Measurements from ENCODE around the gene SIT1.
A peak's percentile ranks its signal among the peaks of the same experiment; 100 is the strongest.
"Not testable (repeated sequence)": the region's sequence is repeated elsewhere in the genome, so short reads cannot be mapped to it uniquely, and the experiment has no call there.

The SIT1 gene

GRCh38 chr9:35639631-35640030, 11.1 kb downstream of the SIT1 start:
- Mint-ChIP-seq H3K9me3 (peaks cover 26% of the 10 kb centered on the region), H3K27ac (no peak overlapping the region), H3K4me3 (no peak overlapping the region), H3K36me3 (ENCODE audit: low read depth) (peaks cover 29% of the 10 kb centered on the region), H3K4me1 (peaks cover 20% of the 10 kb centered on the region), H3K27me3 (ENCODE audit: low read depth, poor library complexity) (peaks cover 19% of the 10 kb centered on the region)
- no peak for TF ChIP-seq CTCF (IDR thresholded peaks at IDR 0.05)
- no peak for DNase-seq

- H3K4me3 Mint-ChIP-seq, H3K27ac Mint-ChIP-seq, DNase-seq: not testable (repeated sequence)
- H3K27me3 Mint-ChIP-seq (ENCODE audit: low read depth, poor library complexity) = peaks cover 19% of the 10 kb centered on the region
- peaks cover 26% of the 10 kb centered on the region for H3K9me3 Mint-ChIP-seq
- H3K4me1 Mint-ChIP-seq = peaks cover 20% of the 10 kb centered on the region
- peaks cover 26% of the 10 kb centered on the region for H3K36me3 Mint-ChIP-seq (ENCODE audit: low read depth)
These were observed 11.5 kb downstream of the SIT1 start for GRCh38 chr9:35639225-35639624.

GRCh38 chr9:35638751-35639150, 12.0 kb downstream of the SIT1 start:
- H3K27me3 Mint-ChIP-seq (ENCODE audit: low read depth, poor library complexity) = peaks cover 19% of the 10 kb centered on the region
- DNase-seq, H3K4me3 Mint-ChIP-seq, H3K27ac Mint-ChIP-seq: not testable (repeated sequence)
- peaks cover 24% of the 10 kb centered on the region for H3K4me1 Mint-ChIP-seq
- peaks cover 26% of the 10 kb centered on the region for H3K36me3 Mint-ChIP-seq (ENCODE audit: low read depth)
- peaks cover 26% of the 10 kb centered on the region for H3K9me3 Mint-ChIP-seq

- Mint-ChIP-seq H3K27me3 (ENCODE audit: low read depth, poor library complexity) (peaks cover 22% of the 10 kb centered on the region), H3K36me3 (ENCODE audit: low read depth) (peaks cover 32% of the 10 kb centered on the region), H3K4me1 (peaks cover 30% of the 10 kb centered on the region), H3K9me3 (peaks cover 33% of the 10 kb centered on the region)
- H3K4me3 Mint-ChIP-seq, DNase-seq, H3K27ac Mint-ChIP-seq: not testable (repeated sequence)
These were observed 13.2 kb downstream of the SIT1 start for GRCh38 chr9:35637427-35637955.

GRCh38 chr9:35636877-35637246, 13.9 kb downstream of the SIT1 start:
- not testable (repeated sequence) for H3K27ac Mint-ChIP-seq, H3K4me3 Mint-ChIP-seq, DNase-seq
- H3K36me3 Mint-ChIP-seq (ENCODE audit: low read depth) = peaks cover 32% of the 10 kb centered on the region
- H3K9me3 Mint-ChIP-seq = peaks cover 33% of the 10 kb centered on the region
- peaks cover 22% of the 10 kb centered on the region for H3K27me3 Mint-ChIP-seq (ENCODE audit: low read depth, poor library complexity)
- H3K4me1 Mint-ChIP-seq = peaks cover 30% of the 10 kb centered on the region

GRCh38 chr9:35636135-35636876, 14.4 kb downstream of the SIT1 start:
- no peak for TF ChIP-seq CTCF (IDR thresholded peaks at IDR 0.05)
- peaks cover 28% of the 10 kb centered on the region for H3K9me3 Mint-ChIP-seq
- peaks cover 27% of the 10 kb centered on the region for H3K36me3 Mint-ChIP-seq (ENCODE audit: low read depth)
- peaks cover 30% of the 10 kb centered on the region for H3K4me1 Mint-ChIP-seq
- H3K4me3 Mint-ChIP-seq = no peak overlapping the region
- no peak overlapping the region for H3K27ac Mint-ChIP-seq
- H3K27me3 Mint-ChIP-seq (ENCODE audit: low read depth, poor library complexity) = peaks cover 19% of the 10 kb centered on the region
- DNase-seq = no peak

- peak overlapping the region; percentile 37 for H3K27ac Mint-ChIP-seq
- peaks cover 19% of the 10 kb centered on the region for H3K27me3 Mint-ChIP-seq (ENCODE audit: low read depth, poor library complexity)
- H3K4me3 Mint-ChIP-seq = no peak overlapping the region
- no peak for DNase-seq
- H3K4me1 Mint-ChIP-seq = peaks cover 30% of the 10 kb centered on the region
- no peak for TF ChIP-seq CTCF (IDR thresholded peaks at IDR 0.05)
- peaks cover 22% of the 10 kb centered on the region for H3K9me3 Mint-ChIP-seq
- peaks cover 21% of the 10 kb centered on the region for H3K36me3 Mint-ChIP-seq (ENCODE audit: low read depth)
These were observed 15.0 kb downstream of the SIT1 start for GRCh38 chr9:35635730-35636129.

GRCh38 chr9:35629597-35629996, 21.1 kb downstream of the SIT1 start:
- Mint-ChIP-seq H3K9me3 (peaks cover 7% of the 10 kb centered on the region), H3K4me1 (peaks cover 13% of the 10 kb centered on the region), H3K27ac (no peak overlapping the region), H3K27me3 (ENCODE audit: low read depth, poor library complexity) (peaks cover 3% of the 10 kb centered on the region), H3K36me3 (ENCODE audit: low read depth) (peaks cover 6% of the 10 kb centered on the region), H3K4me3 (no peak overlapping the region)
- TF ChIP-seq CTCF (IDR thresholded peaks at IDR 0.05) = no peak
- DNase-seq = no peak

Data from nephron progenitor cell (in vitro differentiated cells).